Caki2 (cell line): ENCODE data around the gene TMEM132D. TPM values are rescaled to one million over a fixed set of nuclear protein-coding genes. Genes with fewer than 3 reads are reported as not detected.
A peak's percentile ranks its signal among the peaks of the same experiment; 100 is the strongest.

ENCODE experiments used
- DNase-seq: peaks from one replicate; pipeline ENCODE4 v3.0.0-alpha.2; 2015; ENCODE audit warnings: low read depth
- in situ Hi-C: cut with HindIII; loops from 2 replicates; pipeline ENCODE4 v1.10.0; 2016; ENCODE audit warnings: low sequenced_read_pairs, low pct_unique_long_range_greater_than_20kb, mixed read lengths
- total RNA-seq: library from RNA; depleted of rRNA; stranded (reverse); fragments of >200 nt; shearing (Covaris generic); gene quantifications from 2 replicates; pipeline ENCODE4 v1.2.3, GENCODE V29; 2014; ENCODE audit warnings: low replicate concordance

TMEM132D gene
- total RNA-seq, 1 experiment from 2014 or later = not detected

DNA sequence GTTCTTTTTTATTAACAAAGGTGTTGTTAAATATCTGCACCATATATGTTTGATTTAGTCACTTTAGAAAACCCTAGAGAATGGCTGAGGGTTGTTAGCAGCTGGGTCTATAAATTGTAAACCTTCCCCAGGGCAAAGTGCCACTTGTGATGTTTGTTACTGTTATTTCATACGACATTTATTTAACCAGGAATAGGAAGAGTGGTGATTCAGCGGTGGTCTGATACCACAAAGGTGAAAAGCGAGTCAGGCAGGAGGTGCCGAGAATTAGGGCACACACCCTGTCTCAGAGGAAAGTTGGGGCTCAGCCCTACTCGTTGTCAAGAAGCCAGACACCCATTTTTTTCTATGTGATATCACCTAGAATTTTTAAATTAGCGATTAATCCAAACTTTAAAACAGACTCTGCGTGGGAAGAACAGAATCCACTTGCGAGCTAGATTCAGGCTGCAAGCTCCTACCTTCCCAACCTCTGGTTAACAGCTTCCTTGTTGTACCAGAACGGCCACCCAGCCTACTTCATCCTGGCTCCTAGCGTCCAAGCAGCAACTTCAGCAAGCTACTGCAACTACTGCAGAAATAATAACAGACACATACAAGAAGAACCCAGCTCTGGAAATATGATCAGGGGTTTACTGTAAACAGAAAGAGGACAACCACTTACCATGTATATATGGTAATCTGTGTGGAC, 126.7 kb downstream of the TMEM132D start:
- in situ Hi-C loops = no loop called here
- DNase-seq = no peak

DNA sequence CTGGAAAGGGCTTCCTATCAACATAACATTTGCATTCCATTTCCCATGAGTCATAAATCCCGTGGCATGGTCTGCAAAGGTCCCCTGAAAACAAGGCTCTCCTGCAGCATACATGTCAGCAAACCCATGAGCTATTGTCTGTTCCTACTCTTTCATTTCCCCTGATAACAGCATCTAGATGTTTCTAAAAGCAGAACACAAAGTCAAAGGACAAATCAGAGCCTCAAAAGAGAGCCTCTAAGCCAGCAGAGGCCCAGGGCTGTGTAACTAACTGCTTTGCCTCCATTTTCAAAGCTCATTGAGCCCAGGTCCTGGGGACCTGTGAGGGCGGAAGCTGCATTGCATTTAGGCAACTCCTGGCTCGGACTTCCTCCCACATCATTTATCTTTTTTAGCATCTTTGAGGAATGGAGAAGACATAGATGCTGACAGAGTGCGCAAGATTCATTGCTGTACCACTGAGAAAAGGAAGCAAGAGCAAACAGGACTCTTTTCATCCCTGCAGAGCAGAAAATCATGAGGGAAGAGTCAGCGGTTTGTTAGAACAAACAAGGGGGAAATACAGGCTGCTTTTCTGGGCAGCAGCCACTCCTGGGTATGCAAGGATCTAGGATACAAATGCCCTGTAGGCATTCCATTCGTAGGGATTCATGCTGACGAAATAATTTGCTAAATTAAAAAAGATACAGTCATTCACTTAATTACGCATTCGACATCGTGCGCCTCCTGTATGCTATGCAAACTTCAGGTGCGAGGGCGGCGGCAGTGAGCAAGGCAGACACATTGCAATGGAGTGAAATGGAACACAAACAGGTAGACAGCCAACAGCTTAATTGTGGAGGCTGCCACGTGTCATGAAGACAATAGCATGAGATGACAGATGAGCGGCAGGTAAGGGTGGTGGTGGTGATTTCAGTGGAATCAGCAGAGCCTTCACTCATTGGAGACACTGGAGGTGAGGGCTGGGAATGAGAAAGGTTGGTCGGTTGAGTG, 131.0 kb downstream of the TMEM132D start:
- peak; percentile 17 for DNase-seq
- in situ Hi-C loops = no loop called here

GRCh38 chr12:129771238-129771637, 132.6 kb downstream of the TMEM132D start:
- in situ Hi-C loops = no loop called here
- DNase-seq = no peak

- in situ Hi-C loops = no loop called here
Observed at GRCh38 chr12:129765719-129766118, 138.1 kb downstream of the TMEM132D start.

GRCh38 chr12:129762436-129762835, 141.4 kb downstream of the TMEM132D start:
- DNase-seq = peak; percentile 63
- in situ Hi-C loops = no loop called here

More at GRCh38 chr12:129765719-129766118, 138.1 kb downstream of the TMEM132D start:
- DNase-seq = no peak

DNA sequence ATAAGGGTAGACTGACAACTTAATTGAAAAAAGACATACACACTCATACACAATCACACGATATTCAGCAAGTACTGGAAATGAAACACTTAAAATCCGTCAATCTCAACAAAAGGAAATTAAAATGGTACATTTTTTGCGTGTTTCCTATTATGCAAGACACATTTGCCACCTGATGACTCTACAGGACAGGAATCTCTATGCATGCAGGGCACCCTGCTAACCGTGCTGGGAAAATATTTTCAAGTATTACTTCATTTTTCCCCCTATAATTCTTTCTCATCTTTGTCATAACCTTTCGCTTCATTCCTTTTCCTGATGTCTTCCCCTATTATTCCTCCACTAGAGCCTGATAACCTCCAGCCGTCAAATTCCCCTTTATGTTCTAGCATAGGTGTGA, 150.2 kb downstream of the TMEM132D start:
- in situ Hi-C loops = no loop called here
- DNase-seq = no peak

GRCh38 chr12:129750421-129750820, 153.4 kb downstream of the TMEM132D start:
- DNase-seq = no peak
- in situ Hi-C loops = no loop called here

DNA sequence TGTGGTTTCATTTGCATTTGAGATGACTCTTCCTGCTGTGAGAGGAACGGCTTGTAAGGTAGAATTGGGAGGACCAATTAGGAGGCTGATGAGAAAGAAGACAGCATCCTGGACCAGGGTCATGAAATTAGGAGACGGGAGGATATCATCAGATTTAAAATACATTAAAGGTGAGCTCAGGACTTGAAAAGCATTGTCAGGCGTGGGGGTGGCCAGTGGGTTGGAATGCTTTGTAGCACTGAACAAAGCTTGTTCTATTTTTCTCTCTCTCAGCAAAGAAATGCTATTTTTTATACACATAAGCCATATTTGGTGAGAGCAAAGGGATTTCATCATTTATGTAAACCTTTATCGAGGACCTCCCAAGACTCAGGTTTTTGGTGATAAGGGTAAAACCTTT, 157.5 kb downstream of the TMEM132D start:
- in situ Hi-C loops = no loop called here
- no peak for DNase-seq

- in situ Hi-C loops = no loop called here
- no peak for DNase-seq
Observed at GRCh38 chr12:129729170-129729569, 174.7 kb downstream of the TMEM132D start.

GRCh38 chr12:129727100-129727499, 176.7 kb downstream of the TMEM132D start:
- no peak for DNase-seq
- in situ Hi-C loops = no loop called here

GRCh38 chr12:129723260-129723659, 180.6 kb downstream of the TMEM132D start:
- DNase-seq = no peak
- in situ Hi-C loops = no loop called here

DNA sequence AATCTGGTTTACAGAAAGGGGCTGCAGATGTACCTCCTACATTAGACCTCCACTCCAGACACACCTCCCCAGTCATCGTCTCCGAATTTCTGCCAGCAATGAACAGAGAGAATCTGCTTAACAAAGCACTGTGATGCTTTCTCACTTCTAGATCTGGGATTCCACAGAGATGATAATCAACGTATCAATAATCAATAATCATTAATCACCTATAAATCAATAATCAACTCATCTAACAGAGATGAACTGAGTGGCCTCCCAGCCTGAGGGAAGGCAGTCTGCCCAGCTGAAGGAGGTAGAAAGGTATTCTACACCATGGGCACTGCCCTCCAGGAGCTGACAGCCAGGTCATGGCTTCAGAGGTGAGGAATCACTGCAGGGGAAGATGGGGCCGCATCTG, 183.2 kb downstream of the TMEM132D start:
- DNase-seq = no peak
- in situ Hi-C loops = no loop called here

GRCh38 chr12:129719416-129719815, 184.4 kb downstream of the TMEM132D start:
- DNase-seq = no peak
- in situ Hi-C loops = no loop called here

GRCh38 chr12:129717438-129717837, 186.4 kb downstream of the TMEM132D start:
- DNase-seq = no peak
- in situ Hi-C loops = no loop called here

DNA sequence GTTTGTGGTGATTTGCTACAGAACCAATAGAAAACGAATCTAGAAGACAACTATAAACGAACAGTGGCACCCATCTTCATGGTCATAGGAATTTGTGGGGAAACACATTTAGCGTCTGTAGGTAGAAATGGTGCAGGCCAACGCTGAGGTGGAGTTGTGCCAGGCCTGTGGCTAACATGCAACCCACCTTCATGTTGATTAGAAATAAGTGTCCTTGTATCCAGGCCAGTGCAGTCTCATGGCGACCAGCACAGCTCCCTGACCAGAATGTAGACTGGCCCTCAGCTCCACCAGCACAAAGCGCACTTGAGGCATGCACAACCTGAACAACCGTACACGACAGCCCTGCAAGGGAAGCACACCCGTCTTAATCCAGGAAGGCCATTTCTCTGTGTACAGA, 187.0 kb downstream of the TMEM132D start:
- DNase-seq = no peak

GRCh38 chr12:129706716-129707115, 197.1 kb downstream of the TMEM132D start:
- no peak for DNase-seq
- in situ Hi-C loops = no loop called here

More for the DNA sequence above, 187.0 kb downstream of the TMEM132D start:
- in situ Hi-C loops = no loop called here

- no peak for DNase-seq
- in situ Hi-C loops = no loop called here
Observed at GRCh38 chr12:129704232-129704830, 199.5 kb downstream of the TMEM132D start.

- DNase-seq = no peak
- in situ Hi-C loops = no loop called here
Observed at GRCh38 chr12:129701631-129702101, 202.2 kb downstream of the TMEM132D start.

GRCh38 chr12:129700036-129700435, 203.8 kb downstream of the TMEM132D start:
- no peak for DNase-seq
- in situ Hi-C loops = no loop called here
